Measurements from ENCODE around the gene MRPL14. TPM values are rescaled to one million over a fixed set of nuclear protein-coding genes. Genes with fewer than 3 reads are reported as not detected.

Gene MRPL14
- total and polyA plus RNA-seq, 9 of the 15 experiments (the other 6 are each of a cell fraction or from before 2014, with no cell fraction given), result 126 to 424 (median 165) TPM

GRCh38 chr6:44091981-44092884 lies 35.0 kb downstream of the MRPL14 start (continued):
- no peak for TF ChIP-seq HNRNPK (IDR thresholded peaks at IDR 0.05; ENCODE audit: low read depth, low read length, poor library complexity, severe bottlenecking)
- TF ChIP-seq, protein P1, sequence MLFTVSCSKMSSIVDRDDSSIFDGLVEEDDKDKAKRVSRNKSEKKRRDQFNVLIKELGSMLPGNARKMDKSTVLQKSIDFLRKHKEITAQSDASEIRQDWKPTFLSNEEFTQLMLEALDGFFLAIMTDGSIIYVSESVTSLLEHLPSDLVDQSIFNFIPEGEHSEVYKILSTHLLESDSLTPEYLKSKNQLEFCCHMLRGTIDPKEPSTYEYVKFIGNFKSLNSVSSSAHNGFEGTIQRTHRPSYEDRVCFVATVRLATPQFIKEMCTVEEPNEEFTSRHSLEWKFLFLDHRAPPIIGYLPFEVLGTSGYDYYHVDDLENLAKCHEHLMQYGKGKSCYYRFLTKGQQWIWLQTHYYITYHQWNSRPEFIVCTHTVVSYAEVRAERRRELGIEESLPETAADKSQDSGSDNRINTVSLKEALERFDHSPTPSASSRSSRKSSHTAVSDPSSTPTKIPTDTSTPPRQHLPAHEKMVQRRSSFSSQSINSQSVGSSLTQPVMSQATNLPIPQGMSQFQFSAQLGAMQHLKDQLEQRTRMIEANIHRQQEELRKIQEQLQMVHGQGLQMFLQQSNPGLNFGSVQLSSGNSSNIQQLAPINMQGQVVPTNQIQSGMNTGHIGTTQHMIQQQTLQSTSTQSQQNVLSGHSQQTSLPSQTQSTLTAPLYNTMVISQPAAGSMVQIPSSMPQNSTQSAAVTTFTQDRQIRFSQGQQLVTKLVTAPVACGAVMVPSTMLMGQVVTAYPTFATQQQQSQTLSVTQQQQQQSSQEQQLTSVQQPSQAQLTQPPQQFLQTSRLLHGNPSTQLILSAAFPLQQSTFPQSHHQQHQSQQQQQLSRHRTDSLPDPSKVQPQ (CRISPR knock-in tag; IDR thresholded peaks at IDR 0.05; ENCODE audit: borderline replicate concordance), result no peak
- TF ChIP-seq ZNF347 (CRISPR knock-in tag; IDR thresholded peaks at IDR 0.05; ENCODE audit: low read depth), result no peak
- no peak for TF ChIP-seq PTRF (tag; IDR thresholded peaks at IDR 0.05)
- TF ChIP-seq, protein P2, sequence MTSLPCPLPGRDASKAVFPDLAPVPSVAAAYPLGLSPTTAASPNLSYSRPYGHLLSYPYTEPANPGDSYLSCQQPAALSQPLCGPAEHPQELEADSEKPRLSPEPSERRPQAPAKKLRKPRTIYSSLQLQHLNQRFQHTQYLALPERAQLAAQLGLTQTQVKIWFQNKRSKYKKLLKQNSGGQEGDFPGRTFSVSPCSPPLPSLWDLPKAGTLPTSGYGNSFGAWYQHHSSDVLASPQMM (CRISPR knock-in tag; IDR thresholded peaks at IDR 0.05), result no peak
- TF ChIP-seq, protein P3, sequence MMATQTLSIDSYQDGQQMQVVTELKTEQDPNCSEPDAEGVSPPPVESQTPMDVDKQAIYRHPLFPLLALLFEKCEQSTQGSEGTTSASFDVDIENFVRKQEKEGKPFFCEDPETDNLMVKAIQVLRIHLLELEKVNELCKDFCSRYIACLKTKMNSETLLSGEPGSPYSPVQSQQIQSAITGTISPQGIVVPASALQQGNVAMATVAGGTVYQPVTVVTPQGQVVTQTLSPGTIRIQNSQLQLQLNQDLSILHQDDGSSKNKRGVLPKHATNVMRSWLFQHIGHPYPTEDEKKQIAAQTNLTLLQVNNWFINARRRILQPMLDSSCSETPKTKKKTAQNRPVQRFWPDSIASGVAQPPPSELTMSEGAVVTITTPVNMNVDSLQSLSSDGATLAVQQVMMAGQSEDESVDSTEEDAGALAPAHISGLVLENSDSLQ (IDR thresholded peaks at IDR 0.05), result no peak
- TF ChIP-seq ATF4 (CRISPR knock-in tag; IDR thresholded peaks at IDR 0.05), result no peak
- TF ChIP-seq NFXL1 (CRISPR knock-in tag; IDR thresholded peaks at IDR 0.05), result no peak
- no peak for TF ChIP-seq SRF (CRISPR knock-in tag; IDR thresholded peaks at IDR 0.05)
- no peak for TF ChIP-seq NCOA2 (IDR thresholded peaks at IDR 0.05; ENCODE audit: partially characterized antibody in 2 of 2)
- no peak for TF ChIP-seq CREM (IDR thresholded peaks at IDR 0.05; ENCODE audit: low read depth)
- TF ChIP-seq LARP7 (IDR thresholded peaks at IDR 0.05), result no peak
- TF ChIP-seq STAG1 (CRISPR knock-in tag; IDR thresholded peaks at IDR 0.05; ENCODE audit: borderline replicate concordance), result no peak
- TF ChIP-seq NFIX (CRISPR knock-in tag; IDR thresholded peaks at IDR 0.05; ENCODE audit: low read depth), result no peak
- TF ChIP-seq, protein P4, sequence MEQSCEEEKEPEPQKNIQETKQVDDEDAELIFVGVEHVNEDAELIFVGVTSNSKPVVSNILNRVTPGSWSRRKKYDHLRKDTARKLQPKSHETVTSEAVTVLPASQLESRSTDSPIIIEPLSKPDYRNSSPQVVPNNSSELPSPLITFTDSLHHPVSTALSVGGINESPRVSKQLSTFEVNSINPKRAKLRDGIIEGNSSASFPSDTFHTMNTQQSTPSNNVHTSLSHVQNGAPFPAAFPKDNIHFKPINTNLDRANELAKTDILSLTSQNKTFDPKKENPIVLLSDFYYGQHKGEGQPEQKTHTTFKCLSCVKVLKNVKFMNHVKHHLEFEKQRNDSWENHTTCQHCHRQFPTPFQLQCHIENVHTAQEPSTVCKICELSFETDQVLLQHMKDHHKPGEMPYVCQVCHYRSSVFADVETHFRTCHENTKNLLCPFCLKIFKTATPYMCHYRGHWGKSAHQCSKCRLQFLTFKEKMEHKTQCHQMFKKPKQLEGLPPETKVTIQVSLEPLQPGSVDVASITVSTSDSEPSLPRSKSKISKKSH (CRISPR knock-in tag; IDR thresholded peaks at IDR 0.05), result no peak
- TF ChIP-seq CCAR2 (IDR thresholded peaks at IDR 0.05; ENCODE audit: low read depth, low read length), result no peak
- TF ChIP-seq MTA2 (IDR thresholded peaks at IDR 0.05; ENCODE audit: low read depth), result no peak
- no peak for TF ChIP-seq TARDBP (IDR thresholded peaks at IDR 0.05)
- TF ChIP-seq ZNF134 (CRISPR knock-in tag; conservative IDR thresholded peaks at IDR 0.05), result no peak
- no peak for TF ChIP-seq ZNF764 (CRISPR knock-in tag; IDR thresholded peaks at IDR 0.05; ENCODE audit: low read depth)

Data from K562 (cell line).